HUES48 (cell line): ENCODE data around the gene RABGAP1L.
"Not testable (repeated sequence)": the region's sequence is repeated elsewhere in the genome, so short reads cannot be mapped to it uniquely, and the experiment has no call there.

ENCODE experiments used
- H3K27ac ChIP-seq: one replicate; pipeline ENCODE4 v1.7.0; 2013; ENCODE audit warnings: low read depth, low read length, inconsistent platforms
- H3K27me3 ChIP-seq: 2 replicates; pipeline ENCODE4 v1.6.1; 2013; ENCODE audit warnings: mild to moderate bottlenecking, low read length; ENCODE audit not compliant: control insufficient read depth, insufficient read depth
- H3K36me3 ChIP-seq: 2 replicates; pipeline ENCODE4 v1.6.1; 2013; ENCODE audit warnings: low read length; ENCODE audit not compliant: control insufficient read depth, insufficient read depth
- H3K4me1 ChIP-seq: 2 replicates; pipeline ENCODE4 v1.6.1; 2013; ENCODE audit warnings: mild to moderate bottlenecking, low read length; ENCODE audit not compliant: control insufficient read depth, insufficient read depth
- H3K4me3 ChIP-seq: 2 replicates; pipeline ENCODE4 v1.5.1; 2013; ENCODE audit warnings: mild to moderate bottlenecking, low read depth, low read length
- H3K9ac ChIP-seq: 2 replicates; pipeline ENCODE4 v1.6.1; 2013; ENCODE audit warnings: mild to moderate bottlenecking, low read depth, low read length, moderate library complexity
- H3K9me3 ChIP-seq: 2 replicates; pipeline ENCODE4 v1.6.1; 2013; ENCODE audit warnings: low read length; ENCODE audit not compliant: control insufficient read depth, insufficient read depth

The RABGAP1L gene

DNA sequence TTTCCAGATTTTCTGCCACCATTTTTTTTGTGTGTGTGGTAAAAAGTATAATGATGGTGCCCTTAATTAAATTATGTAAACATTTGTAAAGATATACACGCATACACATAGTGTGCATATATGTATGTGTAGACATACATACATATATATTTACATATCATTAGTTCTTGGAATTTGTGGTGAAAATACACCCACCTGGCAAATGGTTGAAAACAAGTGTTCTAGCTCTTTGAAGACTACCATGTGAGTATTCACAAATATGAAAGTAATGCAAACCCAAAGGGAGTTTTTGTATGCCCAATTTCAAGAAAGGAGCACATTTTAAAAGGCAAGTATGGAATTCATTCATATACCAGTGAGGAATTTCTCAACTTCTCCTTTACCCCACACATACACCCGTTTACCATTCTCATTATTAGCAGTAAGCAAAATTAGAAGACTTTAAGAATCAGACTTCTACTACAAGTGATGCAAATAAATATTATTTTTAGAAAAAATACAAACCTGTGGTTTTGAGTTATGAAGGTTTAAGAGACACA lies 8.0 kb downstream of the RABGAP1L start:
- H3K4me3 ChIP-seq, result no peak overlapping the region
- no peaks in the 10 kb centered on the region for H3K36me3 ChIP-seq
- no peaks in the 10 kb centered on the region for H3K9me3 ChIP-seq
- peaks cover 3% of the 10 kb centered on the region; the same call in 1 of the 2 replicates for H3K4me1 ChIP-seq
- H3K27ac ChIP-seq, result no peak overlapping the region
- H3K27me3 ChIP-seq, result no peaks in the 10 kb centered on the region
- no peak overlapping the region for H3K9ac ChIP-seq

GRCh38 chr1:174169342-174169741 lies 10.0 kb downstream of the RABGAP1L start:
- Histone ChIP-seq H3K9me3 (no peaks in the 10 kb centered on the region), H3K27me3 (no peaks in the 10 kb centered on the region), H3K4me3 (no peak overlapping the region), H3K36me3 (no peaks in the 10 kb centered on the region), H3K4me1 (no peaks in the 10 kb centered on the region), H3K9ac (no peak overlapping the region), H3K27ac (no peak overlapping the region)

- Histone ChIP-seq H3K4me3 (no peak overlapping the region), H3K4me1 (no peaks in the 10 kb centered on the region), H3K36me3 (no peaks in the 10 kb centered on the region), H3K27ac (no peak overlapping the region), H3K27me3 (no peaks in the 10 kb centered on the region), H3K9ac (no peak overlapping the region), H3K9me3 (no peaks in the 10 kb centered on the region)
Measured at GRCh38 chr1:174171073-174171472, 11.8 kb downstream of the RABGAP1L start.

GRCh38 chr1:174174461-174175329 lies 15.4 kb downstream of the RABGAP1L start:
- no peaks in the 10 kb centered on the region for H3K27me3 ChIP-seq
- no peak overlapping the region for H3K9ac ChIP-seq
- no peaks in the 10 kb centered on the region for H3K9me3 ChIP-seq
- no peak overlapping the region for H3K4me3 ChIP-seq
- H3K27ac ChIP-seq, result no peak overlapping the region
- no peaks in the 10 kb centered on the region for H3K4me1 ChIP-seq
- H3K36me3 ChIP-seq, result no peaks in the 10 kb centered on the region

GRCh38 chr1:174178459-174178858 lies 19.1 kb downstream of the RABGAP1L start:
- H3K27me3 ChIP-seq, H3K27ac ChIP-seq, H3K4me1 ChIP-seq, H3K9me3 ChIP-seq, H3K9ac ChIP-seq, H3K36me3 ChIP-seq, H3K4me3 ChIP-seq: not testable (repeated sequence)

GRCh38 chr1:174189428-174190062 lies 30.2 kb downstream of the RABGAP1L start:
- Histone ChIP-seq H3K4me3 (no peak overlapping the region), H3K27ac (no peak overlapping the region), H3K9me3 (no peaks in the 10 kb centered on the region), H3K4me1 (no peaks in the 10 kb centered on the region), H3K9ac (no peak overlapping the region), H3K27me3 (no peaks in the 10 kb centered on the region), H3K36me3 (no peaks in the 10 kb centered on the region)

GRCh38 chr1:174190691-174191199 lies 31.4 kb downstream of the RABGAP1L start:
- Histone ChIP-seq H3K4me1 (no peaks in the 10 kb centered on the region), H3K36me3 (no peaks in the 10 kb centered on the region), H3K9me3 (no peaks in the 10 kb centered on the region), H3K27me3 (no peaks in the 10 kb centered on the region), H3K9ac (no peak overlapping the region), H3K4me3 (no peak overlapping the region), H3K27ac (no peak overlapping the region)

DNA sequence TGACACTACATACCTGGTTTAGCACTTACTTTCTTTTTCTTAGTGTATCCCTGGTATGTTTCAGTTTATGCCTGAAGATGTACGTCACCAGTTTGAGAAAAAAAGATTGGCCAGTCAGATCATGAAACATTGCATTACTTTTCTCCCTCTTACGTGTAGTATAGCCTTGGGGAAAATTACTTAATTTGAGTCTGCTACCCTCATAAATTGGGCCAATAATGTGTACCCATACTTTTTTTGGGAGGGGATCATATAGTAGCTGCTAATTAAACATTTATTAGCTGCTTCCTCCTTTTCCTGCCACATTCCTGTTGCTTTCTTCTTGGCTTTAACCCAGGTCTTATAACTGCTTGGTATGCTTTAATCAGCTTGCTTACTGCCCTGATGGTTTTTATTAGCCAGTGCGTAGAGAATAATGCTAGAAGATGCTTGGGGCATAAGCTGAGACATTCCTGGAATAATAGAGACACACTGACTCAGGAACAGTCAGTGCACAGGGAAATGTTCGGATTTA lies 32.1 kb downstream of the RABGAP1L start:
- no peaks in the 10 kb centered on the region for H3K4me1 ChIP-seq
- H3K4me3 ChIP-seq, result no peak overlapping the region
- no peak overlapping the region for H3K9ac ChIP-seq
- no peaks in the 10 kb centered on the region for H3K9me3 ChIP-seq
- H3K27ac ChIP-seq, result no peak overlapping the region
- H3K27me3 ChIP-seq, result no peaks in the 10 kb centered on the region
- no peaks in the 10 kb centered on the region for H3K36me3 ChIP-seq

DNA sequence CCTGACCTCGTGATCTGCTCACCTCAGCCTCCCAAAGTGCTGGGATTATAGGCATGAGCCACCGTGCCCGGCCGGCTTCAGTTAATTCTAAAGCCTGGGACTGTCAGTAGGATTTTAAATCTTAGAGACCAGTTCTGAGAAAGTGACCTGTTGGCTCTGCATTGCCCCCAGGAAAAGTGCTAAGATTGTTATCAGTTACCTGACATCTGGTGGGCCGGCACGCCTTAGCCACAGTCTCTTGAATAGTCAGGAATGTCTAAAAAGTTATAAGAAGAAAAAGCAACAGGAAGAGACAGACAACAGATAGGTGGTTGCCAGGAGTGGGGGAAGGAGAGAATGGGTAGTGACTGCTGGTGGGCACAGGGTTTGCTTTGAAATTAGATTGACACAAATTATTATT lies 35.1 kb downstream of the RABGAP1L start:
- Histone ChIP-seq H3K36me3 (no peaks in the 10 kb centered on the region), H3K9ac (no peak overlapping the region), H3K4me1 (no peaks in the 10 kb centered on the region), H3K4me3 (no peak overlapping the region), H3K9me3 (no peaks in the 10 kb centered on the region), H3K27ac (no peak overlapping the region), H3K27me3 (no peaks in the 10 kb centered on the region)

DNA sequence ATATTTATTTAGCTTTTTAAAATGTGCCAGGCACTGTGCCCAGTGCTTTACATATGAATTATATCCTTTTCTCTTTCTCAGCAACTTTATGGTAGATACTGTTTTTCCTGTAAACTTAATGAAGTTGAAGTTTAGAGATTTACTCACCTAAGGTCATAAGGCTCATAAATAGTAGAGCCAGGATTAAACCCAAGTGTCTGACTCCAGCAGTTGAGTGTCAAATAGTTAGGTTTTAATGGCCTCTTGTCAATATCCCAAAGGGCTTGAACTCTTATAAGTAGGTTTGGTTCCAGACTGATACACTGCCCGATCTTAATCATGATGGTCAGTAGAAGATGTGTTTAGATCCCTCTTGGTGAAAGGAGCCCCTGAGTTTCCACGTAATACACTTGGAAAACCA lies 37.8 kb downstream of the RABGAP1L start:
- Histone ChIP-seq H3K36me3 (no peaks in the 10 kb centered on the region), H3K4me3 (no peak overlapping the region), H3K9me3 (no peaks in the 10 kb centered on the region), H3K4me1 (no peaks in the 10 kb centered on the region), H3K27me3 (no peaks in the 10 kb centered on the region), H3K27ac (no peak overlapping the region), H3K9ac (no peak overlapping the region)

- no peaks in the 10 kb centered on the region for H3K9me3 ChIP-seq
- H3K27me3 ChIP-seq, result no peaks in the 10 kb centered on the region
- no peak overlapping the region for H3K27ac ChIP-seq
- no peak overlapping the region for H3K9ac ChIP-seq
- H3K4me1 ChIP-seq, result no peaks in the 10 kb centered on the region
- no peak overlapping the region for H3K4me3 ChIP-seq
- no peaks in the 10 kb centered on the region for H3K36me3 ChIP-seq
Measured at GRCh38 chr1:174197547-174197946, 38.2 kb downstream of the RABGAP1L start.
